Neural cell (in vitro differentiated cells): ENCODE results near the gene PMCH.

Experiments used
- EP300 ChIP-seq: fragments of 450-650 bp; conservative IDR thresholded peaks from 2 replicates; pipeline ENCODE4 v1.6.1; 2014; ENCODE audit warnings: antibody characterized with exemption, mild to moderate bottlenecking, moderate library complexity; ENCODE audit not compliant: poor library complexity, severe bottlenecking
- EZH2 ChIP-seq: fragments of 200-600, 300-800 bp; shearing (Covaris generic), sonication (generic); IDR thresholded peaks from 2 replicates; pipeline ENCODE4 v1.6.1; 2014; ENCODE audit warnings: antibody characterized with exemption, low read length, borderline replicate concordance, mild to moderate bottlenecking; ENCODE audit not compliant: insufficient read depth, poor library complexity, severe bottlenecking
- MXI1 ChIP-seq: fragments of 450-650 bp; conservative IDR thresholded peaks from 2 replicates; pipeline ENCODE4 v1.6.1; 2014; ENCODE audit warnings: antibody characterized with exemption, mild to moderate bottlenecking; ENCODE audit not compliant: poor library complexity, severe bottlenecking
- POLR2AphosphoS5 ChIP-seq: IDR thresholded peaks from 2 replicates; pipeline ENCODE4 v1.6.1; 2012
- RAD21 ChIP-seq: fragments of 450-650 bp; conservative IDR thresholded peaks from 2 replicates; pipeline ENCODE4 v1.6.1; 2014; ENCODE audit warnings: antibody characterized with exemption, mild to moderate bottlenecking, moderate library complexity
- TAF1 ChIP-seq: IDR thresholded peaks from 2 replicates; pipeline ENCODE4 v1.6.1; 2012; ENCODE audit warnings: low read depth
- TF ChIP-seq, protein P1 (sequence below): fragments of 450-650 bp; IDR thresholded peaks from 2 replicates; pipeline ENCODE4 v1.5.1; 2014; ENCODE audit warnings: antibody characterized with exemption, mild to moderate bottlenecking, moderate library complexity; ENCODE audit not compliant: poor library complexity, severe bottlenecking

DNA sequence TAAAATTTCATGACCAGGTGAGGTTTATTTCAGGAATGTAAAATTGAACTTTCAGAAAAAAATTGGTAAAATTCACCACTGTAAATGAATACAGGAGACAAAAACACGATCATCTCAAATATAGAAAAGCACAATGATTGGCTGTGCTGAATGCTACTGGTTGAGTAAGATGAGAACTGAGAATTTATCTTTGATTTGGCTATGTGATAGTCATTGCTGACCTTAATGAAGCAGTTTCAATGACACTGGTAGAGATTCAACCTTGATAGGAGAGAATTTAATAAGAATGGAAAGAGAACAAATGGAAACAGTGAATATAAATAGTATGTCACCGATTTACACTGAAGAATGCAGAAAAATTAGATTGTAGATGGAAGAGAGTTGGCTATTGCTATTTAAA is 6.4 kb upstream of the PMCH start:
- TF ChIP-seq, protein P1, sequence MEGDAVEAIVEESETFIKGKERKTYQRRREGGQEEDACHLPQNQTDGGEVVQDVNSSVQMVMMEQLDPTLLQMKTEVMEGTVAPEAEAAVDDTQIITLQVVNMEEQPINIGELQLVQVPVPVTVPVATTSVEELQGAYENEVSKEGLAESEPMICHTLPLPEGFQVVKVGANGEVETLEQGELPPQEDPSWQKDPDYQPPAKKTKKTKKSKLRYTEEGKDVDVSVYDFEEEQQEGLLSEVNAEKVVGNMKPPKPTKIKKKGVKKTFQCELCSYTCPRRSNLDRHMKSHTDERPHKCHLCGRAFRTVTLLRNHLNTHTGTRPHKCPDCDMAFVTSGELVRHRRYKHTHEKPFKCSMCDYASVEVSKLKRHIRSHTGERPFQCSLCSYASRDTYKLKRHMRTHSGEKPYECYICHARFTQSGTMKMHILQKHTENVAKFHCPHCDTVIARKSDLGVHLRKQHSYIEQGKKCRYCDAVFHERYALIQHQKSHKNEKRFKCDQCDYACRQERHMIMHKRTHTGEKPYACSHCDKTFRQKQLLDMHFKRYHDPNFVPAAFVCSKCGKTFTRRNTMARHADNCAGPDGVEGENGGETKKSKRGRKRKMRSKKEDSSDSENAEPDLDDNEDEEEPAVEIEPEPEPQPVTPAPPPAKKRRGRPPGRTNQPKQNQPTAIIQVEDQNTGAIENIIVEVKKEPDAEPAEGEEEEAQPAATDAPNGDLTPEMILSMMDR, result no peak
- TF ChIP-seq MXI1 (no peak), RAD21 (no peak), EZH2 (no peak), EP300 (no peak), TAF1 (no peak), POLR2AphosphoS5 (no peak)
